ENCODE results near the gene ESYT2. TPM values are rescaled to one million over a fixed set of nuclear protein-coding genes. Genes with fewer than 3 reads are reported as not detected.

Gene ESYT2
- total and polyA plus RNA-seq, 4 donors = 4.9 to 31.7 (median 17.2) TPM

DNA sequence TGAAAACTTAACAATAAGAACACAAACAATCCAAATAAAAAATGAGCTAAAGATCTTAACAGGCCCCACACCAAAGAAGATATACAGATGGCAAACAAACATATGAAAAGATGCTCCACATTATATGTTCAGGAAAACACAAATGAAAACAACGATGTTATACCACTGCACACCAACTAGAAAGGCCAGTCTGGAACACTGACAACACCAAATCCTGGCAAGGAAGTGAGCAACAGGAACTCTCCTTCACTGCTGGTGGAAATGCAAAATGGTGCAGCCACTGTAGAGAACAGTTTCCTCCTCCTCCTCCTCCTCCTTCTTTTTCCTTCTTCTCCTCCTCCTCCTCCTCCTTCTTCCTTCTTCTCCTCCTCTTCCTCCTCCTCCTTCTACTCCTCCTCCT, 112.5 kb downstream of the ESYT2 start (continued):
- TF ChIP-seq GABPA (IDR thresholded peaks at IDR 0.05 in 1 of 2, conservative IDR thresholded peaks at IDR 0.05 in 1 of 2) = no peak
- TF ChIP-seq JUND (IDR thresholded peaks at IDR 0.05) = no peak
- TF ChIP-seq HNF4A (conservative IDR thresholded peaks at IDR 0.05) = no peak
- TF ChIP-seq SP1 (IDR thresholded peaks at IDR 0.05) = no peak
- no peak for TF ChIP-seq RAD21 (IDR thresholded peaks at IDR 0.05)
- TF ChIP-seq, protein P1, sequence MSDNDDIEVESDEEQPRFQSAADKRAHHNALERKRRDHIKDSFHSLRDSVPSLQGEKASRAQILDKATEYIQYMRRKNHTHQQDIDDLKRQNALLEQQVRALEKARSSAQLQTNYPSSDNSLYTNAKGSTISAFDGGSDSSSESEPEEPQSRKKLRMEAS (IDR thresholded peaks at IDR 0.05) = no peak
- TF ChIP-seq, protein P2, sequence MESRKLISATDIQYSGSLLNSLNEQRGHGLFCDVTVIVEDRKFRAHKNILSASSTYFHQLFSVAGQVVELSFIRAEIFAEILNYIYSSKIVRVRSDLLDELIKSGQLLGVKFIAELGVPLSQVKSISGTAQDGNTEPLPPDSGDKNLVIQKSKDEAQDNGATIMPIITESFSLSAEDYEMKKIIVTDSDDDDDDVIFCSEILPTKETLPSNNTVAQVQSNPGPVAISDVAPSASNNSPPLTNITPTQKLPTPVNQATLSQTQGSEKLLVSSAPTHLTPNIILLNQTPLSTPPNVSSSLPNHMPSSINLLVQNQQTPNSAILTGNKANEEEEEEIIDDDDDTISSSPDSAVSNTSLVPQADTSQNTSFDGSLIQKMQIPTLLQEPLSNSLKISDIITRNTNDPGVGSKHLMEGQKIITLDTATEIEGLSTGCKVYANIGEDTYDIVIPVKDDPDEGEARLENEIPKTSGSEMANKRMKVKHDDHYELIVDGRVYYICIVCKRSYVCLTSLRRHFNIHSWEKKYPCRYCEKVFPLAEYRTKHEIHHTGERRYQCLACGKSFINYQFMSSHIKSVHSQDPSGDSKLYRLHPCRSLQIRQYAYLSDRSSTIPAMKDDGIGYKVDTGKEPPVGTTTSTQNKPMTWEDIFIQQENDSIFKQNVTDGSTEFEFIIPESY (IDR thresholded peaks at IDR 0.05) = no peak
- TF ChIP-seq RXRA (IDR thresholded peaks at IDR 0.05) = no peak

DNA sequence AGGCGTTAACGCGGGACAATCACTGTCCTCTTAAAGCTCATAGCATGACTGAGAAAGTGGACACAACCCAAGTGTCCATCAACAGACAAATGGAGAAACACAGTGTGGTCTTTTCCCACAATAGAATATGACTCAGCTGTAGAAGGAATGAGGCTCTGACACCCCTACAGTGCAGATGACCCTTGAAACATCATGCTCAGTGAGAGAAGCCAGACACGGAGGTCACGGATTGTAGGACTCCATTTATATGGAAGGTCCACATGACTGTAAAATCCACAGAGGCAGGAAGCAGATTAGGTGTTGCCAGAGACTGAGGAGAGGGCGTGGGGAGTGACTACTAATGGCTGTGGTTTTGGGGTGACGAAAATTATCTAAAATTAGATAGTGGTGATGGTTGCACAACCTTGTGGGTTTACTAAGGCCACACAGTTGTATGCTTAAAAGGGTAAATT, 118.6 kb downstream of the ESYT2 start:
- peaks cover 3 to 9% (median 6%) of the 10 kb centered on the region in 4 donors for H3K9me3 ChIP-seq (ENCODE audit: control insufficient read depth in 4 of 4, low read length in 3 of 4)
- H3K27ac ChIP-seq (ENCODE audit: low read depth in 1 of 2, low read length in 2 of 2) = no peak overlapping the region

DNA sequence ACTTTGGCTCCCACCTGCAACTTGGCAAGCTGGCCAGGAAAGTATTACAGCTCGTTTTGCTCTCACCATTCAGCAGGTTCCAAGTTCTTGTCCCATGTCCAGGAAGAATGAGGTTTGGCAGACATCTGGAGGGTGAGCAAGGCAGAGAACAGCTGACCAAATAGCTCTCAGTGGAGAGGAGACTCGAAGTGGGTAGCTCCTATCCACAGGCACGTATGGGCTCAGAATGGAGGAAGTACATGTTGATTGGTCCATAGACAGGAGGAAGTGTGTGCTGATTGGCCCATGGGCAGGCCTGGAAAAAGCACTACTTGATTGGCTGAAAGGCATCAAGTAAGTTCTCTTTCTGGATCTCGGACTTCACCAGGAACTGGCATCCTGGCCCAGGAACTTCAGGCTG, 121.7 kb downstream of the ESYT2 start:
- Histone ChIP-seq H3K36me3 (ENCODE audit: control insufficient read depth in 4 of 4, insufficient read depth in 3 of 4, low read depth in 1 of 4, low read length in 3 of 4) (no peaks in the 10 kb centered on the region), H3K4me3 (ENCODE audit: low read depth in 1 of 3, low read length in 3 of 3) (peak overlapping the region in 1 of 3 donors; percentile 42), H3K27ac (ENCODE audit: low read depth in 1 of 2, low read length in 2 of 2) (no peak overlapping the region), H3K9ac (ENCODE audit: low read depth in 1 of 2, low read length in 2 of 2) (no peak overlapping the region), H3K27me3 (ENCODE audit: control insufficient read depth in 4 of 4, insufficient read depth in 4 of 4, low read length in 3 of 4) (no peaks in the 10 kb centered on the region), H3K4me1 (ENCODE audit: control insufficient read depth in 4 of 4, insufficient read depth in 4 of 4, low read length in 3 of 4) (peaks cover 1 to 14% (median 7%) of the 10 kb centered on the region in 4 donors), H3K9me3 (ENCODE audit: control insufficient read depth in 4 of 4, low read length in 3 of 4) (peaks cover 3 to 9% (median 6%) of the 10 kb centered on the region in 4 donors)
- no peak for DNase-seq (ENCODE audit: low spot score)
- TF ChIP-seq, protein P2 (IDR thresholded peaks at IDR 0.05) = no peak
- TF ChIP-seq FOXA2 (IDR thresholded peaks at IDR 0.05) = no peak
- TF ChIP-seq HNF4A (conservative IDR thresholded peaks at IDR 0.05) = no peak
- no peak for TF ChIP-seq TAF1 (conservative IDR thresholded peaks at IDR 0.05)
- no peak for TF ChIP-seq YY1 (IDR thresholded peaks at IDR 0.05)
- TF ChIP-seq RXRA (IDR thresholded peaks at IDR 0.05) = no peak
- no peak for TF ChIP-seq NR2F2 (IDR thresholded peaks at IDR 0.05)
- TF ChIP-seq JUND (IDR thresholded peaks at IDR 0.05) = no peak
- TF ChIP-seq CTCF (IDR thresholded peaks at IDR 0.05; ENCODE audit: low read depth, low read length, missing input control) = no peak
- WGBS = 74% methylated on average over 4 of the region's 4 CpGs

More for the DNA sequence above, 118.6 kb downstream of the ESYT2 start:
- no peaks in the 10 kb centered on the region for H3K27me3 ChIP-seq (ENCODE audit: control insufficient read depth in 4 of 4, insufficient read depth in 4 of 4, low read length in 3 of 4)
- no peak for TF ChIP-seq SP1 (IDR thresholded peaks at IDR 0.05)
- no peak for TF ChIP-seq FOXA2 (IDR thresholded peaks at IDR 0.05)
- TF ChIP-seq TAF1 (conservative IDR thresholded peaks at IDR 0.05) = no peak
- no peak for TF ChIP-seq EGR1 (IDR thresholded peaks at IDR 0.05; ENCODE audit: low read depth in 2 of 2)
- TF ChIP-seq, protein P1 (IDR thresholded peaks at IDR 0.05) = no peak
- no peak for TF ChIP-seq HNF4A (conservative IDR thresholded peaks at IDR 0.05)
- no peak for TF ChIP-seq RXRA (IDR thresholded peaks at IDR 0.05)
- no peak for TF ChIP-seq CTCF (IDR thresholded peaks at IDR 0.05; ENCODE audit: low read depth, low read length, missing input control)
- TF ChIP-seq FOXA1 (IDR thresholded peaks at IDR 0.05) = no peak
- TF ChIP-seq GABPA (IDR thresholded peaks at IDR 0.05 in 1 of 2, conservative IDR thresholded peaks at IDR 0.05 in 1 of 2) = no peak
- TF ChIP-seq NR2F2 (IDR thresholded peaks at IDR 0.05) = no peak
- H3K4me3 ChIP-seq (ENCODE audit: low read depth in 1 of 3, low read length in 3 of 3) = no peak overlapping the region
- 75% methylated on average over 7 of the region's 7 CpGs for WGBS
- H3K4me1 ChIP-seq (ENCODE audit: control insufficient read depth in 4 of 4, insufficient read depth in 4 of 4, low read length in 3 of 4) = peaks cover 0 to 3% (median 0%) of the 10 kb centered on the region in 4 donors
- no peaks in the 10 kb centered on the region for H3K36me3 ChIP-seq (ENCODE audit: control insufficient read depth in 4 of 4, insufficient read depth in 3 of 4, low read depth in 1 of 4, low read length in 3 of 4)
- no peak for DNase-seq (ENCODE audit: low spot score)
- H3K9ac ChIP-seq (ENCODE audit: low read depth in 1 of 2, low read length in 2 of 2) = no peak overlapping the region
